Mesenchymal stem cell (in vitro differentiated cells and primary cell): Measurements from ENCODE around the gene TIE1.

Experiments used
- DNase-seq: peaks from one replicate; pipeline ENCODE4 v3.0.0-alpha.2; 2013
- H2AFZ ChIP-seq: one replicate; pipeline ENCODE4 v1.6.1; 2013; ENCODE audit warnings: low read depth, mild to moderate bottlenecking, control low read depth, inconsistent platforms, low read length, moderate library complexity
- H2AK5ac ChIP-seq: 2 replicates; pipeline ENCODE4 v1.6.1; 2013; ENCODE audit warnings: low read length, moderate library complexity, mild to moderate bottlenecking, inconsistent platforms; ENCODE audit not compliant: severe bottlenecking
- H2BK120ac ChIP-seq: one replicate; pipeline ENCODE4 v1.6.1; 2013; ENCODE audit warnings: low read depth, mild to moderate bottlenecking, inconsistent platforms, low read length, moderate library complexity
- H2BK12ac ChIP-seq, 2 experiments: one replicate each; pipeline ENCODE4 v1.6.1; 2013; ENCODE audit warnings: inconsistent platforms in 2 of 2, low read length in 2 of 2, mild to moderate bottlenecking in 2 of 2, moderate library complexity in 2 of 2, control low read depth in 1 of 2
- H2BK15ac ChIP-seq: one replicate; pipeline ENCODE4 v1.6.1; 2013; ENCODE audit warnings: mild to moderate bottlenecking, low read depth, inconsistent platforms; ENCODE audit not compliant: poor library complexity, severe bottlenecking
- H2BK5ac ChIP-seq: 2 replicates; pipeline ENCODE4 v1.6.1; 2013; ENCODE audit warnings: low read depth, mild to moderate bottlenecking, low read length, control low read depth, inconsistent platforms; ENCODE audit not compliant: poor library complexity, severe bottlenecking
- H3K14ac ChIP-seq, 2 experiments: one replicate each; pipeline ENCODE4 v1.6.1; 2013; ENCODE audit warnings: inconsistent platforms in 2 of 2, low read length in 2 of 2, control low read depth in 1 of 2, mild to moderate bottlenecking in 1 of 2, moderate library complexity in 1 of 2
- H3K18ac ChIP-seq, 2 experiments: one replicate each; pipeline ENCODE4 v1.6.1; 2013; ENCODE audit warnings: inconsistent platforms in 2 of 2, low read length in 2 of 2, control low read depth in 1 of 2, low read depth in 1 of 2, mild to moderate bottlenecking in 1 of 2
- H3K23ac ChIP-seq, 2 experiments: one replicate each; pipeline ENCODE4 v1.6.1; 2013; ENCODE audit warnings: inconsistent platforms in 2 of 2, low read length in 2 of 2, mild to moderate bottlenecking in 2 of 2, moderate library complexity in 2 of 2, control low read depth in 1 of 2
- H3K27ac ChIP-seq: 2 replicates; pipeline ENCODE4 v1.5.1; 2013; ENCODE audit warnings: mild to moderate bottlenecking, moderate library complexity, low read length, control low read depth, inconsistent platforms; ENCODE audit not compliant: poor library complexity, severe bottlenecking
- H3K27me3 ChIP-seq, 2 experiments: 2 replicates each; pipeline versions ENCODE4 v1.6.1 to v1.7.0; 2013; ENCODE audit warnings: low read length in 2 of 2, mild to moderate bottlenecking in 2 of 2, moderate library complexity in 2 of 2, control low read depth in 1 of 2, inconsistent platforms in 1 of 2; ENCODE audit not compliant: control insufficient read depth in 1 of 2, insufficient read depth in 1 of 2
- H3K36me3 ChIP-seq, 2 experiments: 2 replicates each; pipeline versions ENCODE4 v1.6.1 to v1.7.0; 2013; ENCODE audit warnings: low read length in 2 of 2, control low read depth in 1 of 2, inconsistent platforms in 1 of 2, low read depth in 1 of 2, mild to moderate bottlenecking in 1 of 2; ENCODE audit not compliant: insufficient read depth in 2 of 2, control insufficient read depth in 1 of 2
- H3K4ac ChIP-seq, 2 experiments: one replicate each; pipeline ENCODE4 v1.6.1; 2013; ENCODE audit warnings: inconsistent platforms in 2 of 2, low read length in 2 of 2, mild to moderate bottlenecking in 2 of 2, moderate library complexity in 2 of 2, control low read depth in 1 of 2, low read depth in 1 of 2
- H3K4me1 ChIP-seq: 2 replicates; pipeline ENCODE4 v1.6.1; 2013; ENCODE audit warnings: low read depth, low read length, control low read depth; ENCODE audit not compliant: control insufficient read depth, insufficient read depth
- H3K4me2 ChIP-seq: 2 replicates; pipeline ENCODE4 v1.6.1; 2013; ENCODE audit warnings: low read length, mild to moderate bottlenecking, inconsistent platforms; ENCODE audit not compliant: poor library complexity, severe bottlenecking
- H3K4me3 ChIP-seq, 2 experiments: 2 replicates each; pipeline versions ENCODE4 v1.5.1 to v1.7.0; 2013; ENCODE audit warnings: low read length in 2 of 2, mild to moderate bottlenecking in 2 of 2, control low read depth in 1 of 2, low read depth in 1 of 2; ENCODE audit not compliant: insufficient read depth in 1 of 2
- H3K79me1 ChIP-seq: replicated peaks from 2 replicates; pipeline ENCODE4 v1.6.1; 2013; ENCODE audit warnings: mild to moderate bottlenecking, control low read depth, low read length, inconsistent platforms; ENCODE audit not compliant: poor library complexity, severe bottlenecking
- H3K9ac ChIP-seq: 2 replicates; pipeline ENCODE4 v1.7.0; 2013; ENCODE audit warnings: mild to moderate bottlenecking, low read length, moderate library complexity
- H3K9me3 ChIP-seq: 2 replicates; pipeline ENCODE4 v1.7.0; 2013; ENCODE audit warnings: mild to moderate bottlenecking, low read length; ENCODE audit not compliant: control insufficient read depth
- H4K8ac ChIP-seq: one replicate; pipeline ENCODE4 v1.6.1; 2013; ENCODE audit warnings: inconsistent platforms, mild to moderate bottlenecking, low read length, moderate library complexity
- H4K91ac ChIP-seq: one replicate; pipeline ENCODE4 v1.6.1; 2013; ENCODE audit warnings: mild to moderate bottlenecking, low read length, inconsistent platforms
- WGBS: methylation state at CpG from one replicate; pipeline ENCODE4 v1.1.7; 2013; ENCODE audit warnings: mixed read lengths; 5-methylcytosine and 5-hydroxymethylcytosine counted together

Gene TIE1

GRCh38 chr1:43324810-43325209 is 24.0 kb downstream of the TIE1 start:
- Histone ChIP-seq H4K8ac (no peak overlapping the region), H3K27ac (no peak overlapping the region), H3K27me3 (no peaks in the 10 kb centered on the region), H3K9ac (no peak overlapping the region), H3K23ac (no peak overlapping the region), H2BK12ac (no peak overlapping the region), H2BK15ac (no peak overlapping the region), H3K4me1 (peaks cover 3% of the 10 kb centered on the region), H3K4me2 (no peak overlapping the region), H3K9me3 (peaks cover 34% of the 10 kb centered on the region), H2BK5ac (no peak overlapping the region), H3K36me3 (no peaks in the 10 kb centered on the region), H2AK5ac (no peak overlapping the region), H3K18ac (no peak overlapping the region), H3K79me1 (no peaks in the 10 kb centered on the region), H4K91ac (no peak overlapping the region), H2BK120ac (no peak overlapping the region), H2AFZ (no peak overlapping the region), H3K4ac (no peak overlapping the region), H3K14ac (no peak overlapping the region), H3K4me3 (no peak overlapping the region)
- no peak for DNase-seq
- 97% methylated on average over 1 of the region's 1 CpG for WGBS

GRCh38 chr1:43325381-43325780 is 24.6 kb downstream of the TIE1 start:
- Histone ChIP-seq H2AFZ (no peak overlapping the region), H2BK120ac (no peak overlapping the region), H2BK15ac (no peak overlapping the region), H3K4me3 (no peak overlapping the region), H4K8ac (no peak overlapping the region), H3K27me3 (no peaks in the 10 kb centered on the region), H2BK12ac (no peak overlapping the region), H3K4me2 (no peak overlapping the region), H3K23ac (no peak overlapping the region), H3K14ac (no peak overlapping the region), H3K4ac (no peak overlapping the region), H3K27ac (no peak overlapping the region), H3K79me1 (no peaks in the 10 kb centered on the region), H4K91ac (no peak overlapping the region), H3K4me1 (peaks cover 9% of the 10 kb centered on the region), H2AK5ac (no peak overlapping the region), H3K9me3 (peaks cover 34% of the 10 kb centered on the region), H2BK5ac (no peak overlapping the region), H3K36me3 (no peaks in the 10 kb centered on the region), H3K9ac (no peak overlapping the region), H3K18ac (no peak overlapping the region)
- DNase-seq, result no peak

- Histone ChIP-seq H3K36me3 (no peaks in the 10 kb centered on the region), H3K27me3 (no peaks in the 10 kb centered on the region), H3K4ac (no peak overlapping the region), H3K9me3 (peaks cover 34% of the 10 kb centered on the region), H3K4me1 (peaks cover 7% of the 10 kb centered on the region), H2BK5ac (no peak overlapping the region), H3K4me3 (no peak overlapping the region), H3K27ac (no peak overlapping the region), H2BK12ac (no peak overlapping the region), H2BK15ac (no peak overlapping the region), H2AFZ (no peak overlapping the region), H3K14ac (no peak overlapping the region), H3K79me1 (no peaks in the 10 kb centered on the region), H3K4me2 (no peak overlapping the region), H3K23ac (no peak overlapping the region), H2AK5ac (no peak overlapping the region), H4K8ac (no peak overlapping the region), H3K9ac (no peak overlapping the region), H3K18ac (no peak overlapping the region), H2BK120ac (no peak overlapping the region), H4K91ac (no peak overlapping the region)
- DNase-seq, result no peak
- WGBS, result no CpG with 5 or more reads among the region's 1 CpG
Observed at GRCh38 chr1:43327549-43328292, 26.9 kb downstream of the TIE1 start.

GRCh38 chr1:43329995-43330751 is 29.4 kb downstream of the TIE1 start:
- H3K79me1 ChIP-seq, result no peaks in the 10 kb centered on the region
- no peak overlapping the region for H3K23ac ChIP-seq
- no peak overlapping the region for H3K14ac ChIP-seq
- WGBS, result 16% methylated on average over 5 of the region's 6 CpGs
- H2BK12ac ChIP-seq, result peak overlapping the region in 1 of 2 experiments; percentile 3
- peak overlapping the region; percentile 36 for H3K9ac ChIP-seq
- no peak overlapping the region for H4K91ac ChIP-seq
- DNase-seq, result peak; percentile 72
- no peak overlapping the region for H2BK5ac ChIP-seq
- no peaks in the 10 kb centered on the region for H3K36me3 ChIP-seq
- H3K4me2 ChIP-seq, result no peak overlapping the region
- no peak overlapping the region for H2AK5ac ChIP-seq
- H3K9me3 ChIP-seq, result peaks cover 18% of the 10 kb centered on the region
- no peak overlapping the region for H3K4me3 ChIP-seq
- H2BK120ac ChIP-seq, result no peak overlapping the region
- peak overlapping the region; percentile 12 for H2BK15ac ChIP-seq
- H3K18ac ChIP-seq, result no peak overlapping the region
- peaks cover 7% of the 10 kb centered on the region for H3K4me1 ChIP-seq
- peak overlapping the region; percentile 85 for H4K8ac ChIP-seq
- H3K4ac ChIP-seq, result no peak overlapping the region
- H2AFZ ChIP-seq, result peak overlapping the region; percentile 32
- no peak overlapping the region for H3K27ac ChIP-seq
- peaks cover 0 to 6% of the 10 kb centered on the region in 2 experiments for H3K27me3 ChIP-seq
